Hepatocyte (in vitro differentiated cells): ENCODE measurements around the gene OR10A3. TPM values are rescaled to one million over a fixed set of nuclear protein-coding genes. Genes with fewer than 3 reads are reported as not detected.
"Not testable (repeated sequence)": the region's sequence is repeated elsewhere in the genome, so short reads cannot be mapped to it uniquely, and the experiment has no call there.

Experiments used
- DNase-seq: peaks from one replicate; pipeline ENCODE4 v3.0.0-alpha.2; 2016; ENCODE audit warnings: low spot score
- H2AFZ ChIP-seq: fragments of 200-600 bp; sonication (generic); 2 replicates; pipeline ENCODE4 v1.6.0; 2016; ENCODE audit warnings: antibody characterized with exemption, mild to moderate bottlenecking
- H3K27ac ChIP-seq: fragments of 200-600 bp; sonication (generic); 2 replicates; pipeline ENCODE4 v1.5.1; 2016; ENCODE audit warnings: mild to moderate bottlenecking
- H3K27me3 ChIP-seq: fragments of 200-600 bp; sonication (generic); 2 replicates; pipeline ENCODE4 v1.6.1; 2016
- H3K36me3 ChIP-seq: fragments of 200-600 bp; sonication (generic); replicated peaks from 2 replicates; pipeline ENCODE4 v1.5.1; 2016; ENCODE audit warnings: low read depth; ENCODE audit not compliant: insufficient read depth
- H3K4me1 ChIP-seq: fragments of 200-600 bp; sonication (generic); 2 replicates; pipeline ENCODE4 v1.5.1; 2016; ENCODE audit warnings: mild to moderate bottlenecking, moderate library complexity; ENCODE audit not compliant: insufficient read depth
- H3K4me2 ChIP-seq: fragments of 200-600 bp; sonication (generic); 2 replicates; pipeline ENCODE4 v1.6.0; 2016
- H3K4me3 ChIP-seq: fragments of 200-600 bp; sonication (generic); 2 replicates; pipeline ENCODE4 v1.5.1; 2016; ENCODE audit warnings: mild to moderate bottlenecking
- H3K79me2 ChIP-seq: fragments of 200-600 bp; sonication (generic); 2 replicates; pipeline ENCODE4 v1.6.0; 2017; ENCODE audit warnings: mild to moderate bottlenecking
- H3K9me2 ChIP-seq: fragments of 200-600 bp; sonication (generic); replicated peaks from 2 replicates; pipeline ENCODE4 v1.6.0; 2017; ENCODE audit warnings: mild to moderate bottlenecking; ENCODE audit not compliant: insufficient read depth
- H3K9me3 ChIP-seq: fragments of 200-600 bp; sonication (generic); 2 replicates; pipeline ENCODE4 v1.5.1; 2016; ENCODE audit warnings: low read depth, mild to moderate bottlenecking
- H4K20me1 ChIP-seq: fragments of 200-600 bp; sonication (generic); 2 replicates; pipeline ENCODE4 v1.6.0; 2016; ENCODE audit warnings: mild to moderate bottlenecking; ENCODE audit not compliant: insufficient read depth, poor library complexity, severe bottlenecking
- CTCF ChIP-seq: fragments of 200-600 bp; sonication (generic); IDR thresholded peaks from 2 replicates; pipeline ENCODE4 v1.5.1; 2016; ENCODE audit warnings: antibody characterized with exemption, mild to moderate bottlenecking; ENCODE audit not compliant: poor library complexity
- EZH2 ChIP-seq: fragments of 200-600 bp; sonication (generic); IDR thresholded peaks from 2 replicates; pipeline ENCODE4 v1.6.1; 2016; ENCODE audit warnings: antibody characterized with exemption, mild to moderate bottlenecking, borderline replicate concordance
- EZH2phosphoT487 ChIP-seq: fragments of 200-600 bp; sonication (generic); IDR thresholded peaks from one replicate; pipeline ENCODE4 v1.6.1; 2018; ENCODE audit warnings: antibody characterized with exemption, mild to moderate bottlenecking, low read depth, moderate library complexity; ENCODE audit not compliant: unreplicated experiment, severe bottlenecking
- WGBS: methylation state at CpG from one replicate; pipeline ENCODE4 v1.1.6; 2016; ENCODE audit warnings: low lambda C conversion rate; ENCODE audit errors: missing lambda C conversion rate; 5-methylcytosine and 5-hydroxymethylcytosine counted together
- polyA plus RNA-seq: library from polyadenylated mRNA; unstranded; fragments of >200 nt; fragmentation: Nextera tagmentation; extraction: Ambion mirVana; gene quantifications from 2 replicates; pipeline ENCODE4 v1.2.1, GENCODE V29; 2016
- total RNA-seq: library from RNA; depleted of rRNA; stranded (reverse); fragments of >200 nt; gene quantifications from 2 replicates; pipeline ENCODE4 v1.2.3, GENCODE V29; 2014

OR10A3 gene
- not detected in 2 replicates for total RNA-seq
- polyA plus RNA-seq, result not detected in 2 replicates

- H3K4me2 ChIP-seq, result no peak within 1 kb of the TSS
- H3K27ac ChIP-seq, result no peak within 1 kb of the TSS
- DNase-seq, result no peak
- no peaks in the 10 kb centered on the region for H3K27me3 ChIP-seq
- H4K20me1 ChIP-seq, result no peaks in the 10 kb centered on the region
- no peak within 1 kb of the TSS for H2AFZ ChIP-seq
- TF ChIP-seq CTCF (no peak), EZH2phosphoT487 (no peak)
- H3K9me2 ChIP-seq, result no peaks in the 10 kb centered on the region
- H3K79me2 ChIP-seq, result no peaks in the 10 kb centered on the region
- no peaks in the 10 kb centered on the region for H3K36me3 ChIP-seq
- no peak within 1 kb of the TSS for H3K4me3 ChIP-seq
- no peaks in the 10 kb centered on the region for H3K4me1 ChIP-seq
- no peaks in the 10 kb centered on the region for H3K9me3 ChIP-seq
- WGBS, result 93% methylated on average over 2 of the region's 2 CpGs
Measured at GRCh38 chr11:7941608-7942007, at the start of gene OR10A3. OR10A3 (minus strand) TSS chr11:7941708; CDS start chr11:7939520, 2,188 bp downstream.

- 0% methylated on average over 11 of the region's 13 CpGs for WGBS
- peaks cover 19% of the 10 kb centered on the region for H3K4me1 ChIP-seq
Measured at GRCh38 chr11:7987560-7987883, 46.0 kb upstream of the OR10A3 start.

GRCh38 chr11:7986768-7987559 is 45.5 kb upstream of the OR10A3 start, which contains the start of gene EIF3F:
EIF3F (plus strand) TSS chr11:7987337; CDS start chr11:7987353, 16 bp downstream.
- no peaks in the 10 kb centered on the region for H3K9me3 ChIP-seq
- H3K79me2 ChIP-seq, result peaks cover 30% of the 10 kb centered on the region
- peaks cover 10% of the 10 kb centered on the region for H4K20me1 ChIP-seq
- no peaks in the 10 kb centered on the region for H3K27me3 ChIP-seq
- no peaks in the 10 kb centered on the region for H3K9me2 ChIP-seq
- H3K36me3 ChIP-seq, result no peaks in the 10 kb centered on the region
- 2% methylated on average over 46 of the region's 47 CpGs for WGBS
- H3K4me2 ChIP-seq, result peak within 1 kb of the TSS; percentile 96
- peak within 1 kb of the TSS; percentile 62 for H3K27ac ChIP-seq
- H3K4me3 ChIP-seq, result peak within 1 kb of the TSS; percentile 59
- peaks cover 19% of the 10 kb centered on the region for H3K4me1 ChIP-seq
- peak; percentile 98 for DNase-seq
- peak within 1 kb of the TSS; percentile 88 for H2AFZ ChIP-seq
- no peak for TF ChIP-seq EZH2phosphoT487
- TF ChIP-seq EZH2, result no peak
- TF ChIP-seq CTCF, result peak; percentile 98

More at GRCh38 chr11:7987560-7987883, 46.0 kb upstream of the OR10A3 start:
- not testable (repeated sequence) for H4K20me1 ChIP-seq, H3K27me3 ChIP-seq, H3K36me3 ChIP-seq, H3K9me2 ChIP-seq, H2AFZ ChIP-seq, DNase-seq, H3K9me3 ChIP-seq
- H3K4me3 ChIP-seq, result peak overlapping the region; percentile 59
- H3K79me2 ChIP-seq, result peaks cover 30% of the 10 kb centered on the region
- H3K4me2 ChIP-seq, result peak overlapping the region; percentile 96
- peak overlapping the region; percentile 50 for H3K27ac ChIP-seq

- no peak overlapping the region for H3K4me3 ChIP-seq
- no peaks in the 10 kb centered on the region for H3K9me3 ChIP-seq
- peaks cover 16% of the 10 kb centered on the region for H3K79me2 ChIP-seq
- H3K27ac ChIP-seq, result no peak overlapping the region
- H3K4me1 ChIP-seq, result peaks cover 18% of the 10 kb centered on the region
- 71% methylated on average over 7 of the region's 7 CpGs for WGBS
- no peak overlapping the region for H3K4me2 ChIP-seq
- H3K9me2 ChIP-seq, result no peaks in the 10 kb centered on the region
- no peak for DNase-seq
- H3K27me3 ChIP-seq, result no peaks in the 10 kb centered on the region
- H4K20me1 ChIP-seq, result peaks cover 6% of the 10 kb centered on the region
- no peaks in the 10 kb centered on the region for H3K36me3 ChIP-seq
- TF ChIP-seq EZH2, result no peak
- TF ChIP-seq EZH2phosphoT487, result no peak
- TF ChIP-seq CTCF, result no peak
- no peak overlapping the region for H2AFZ ChIP-seq
Measured at GRCh38 chr11:7983832-7984590, 42.5 kb upstream of the OR10A3 start.
